T-cell (primary cell): ENCODE data around the gene SYT2. TPM values are rescaled to one million over a fixed set of nuclear protein-coding genes. Genes with fewer than 3 reads are reported as not detected.

ENCODE experiments used
- ATAC-seq, 4 experiments: fragments of 200-7000 bp in 3 of 4; fragments of 150-1000 bp in 1 of 4; cut with Tn5 transposase; replicated peaks in 1 of 4; 1 replicate in 3 of 4; 2 replicates in 1 of 4; pipeline ENCODE4 v1.10.0; 2021; ENCODE audit warnings: moderate library complexity in 3 of 4, mild to moderate bottlenecking in 2 of 4, moderate number of reproducible peaks in 1 of 4
- CTCF ChIA-PET, 2 donors: fragments of 300-600 bp; sonication (Branson Sonifier 250); formaldehyde crosslinking; loops; one replicate each; lab custom pipeline; 2022; ENCODE audit warnings: antibody characterized with exemption in 2 of 2; lab: Charles Lee
- POLR2A ChIA-PET, 2 donors: fragments of 300-600 bp; sonication (Branson Sonifier 250); formaldehyde crosslinking; loops; one replicate each; lab custom pipeline; 2022; ENCODE audit warnings: antibody characterized with exemption in 2 of 2; lab: Charles Lee
- DNase-seq, 35 experiments: peaks; one replicate each; pipeline versions ENCODE4 v3.0.0 to v3.0.0-alpha.2; 2013 to 2023
- H3K27ac ChIP-seq: one replicate; pipeline ENCODE4 v1.5.1; 2013; ENCODE audit warnings: low read length
- H3K27me3 ChIP-seq, 2 experiments: replicated peaks in 1 of 2; 1 replicate in 1 of 2; 2 replicates in 1 of 2; pipeline versions ENCODE4 v1.6.1 to v1.7.0; 2013; ENCODE audit warnings: low read length in 1 of 2, mixed read lengths in 1 of 2; ENCODE audit not compliant: control insufficient read depth in 2 of 2, insufficient read depth in 2 of 2; ENCODE audit errors: extremely low read depth in 1 of 2
- H3K36me3 ChIP-seq, 2 donors: 1 replicate in 1 of 2; 2 replicates in 1 of 2; pipeline versions ENCODE4 v1.6.1 to v1.7.0; 2013; ENCODE audit warnings: low read length in 1 of 2; ENCODE audit not compliant: control insufficient read depth in 2 of 2, insufficient read depth in 1 of 2; ENCODE audit errors: extremely low read depth in 1 of 2
- H3K4me1 ChIP-seq, 2 experiments: 1 replicate in 1 of 2; 2 replicates in 1 of 2; pipeline versions ENCODE4 v1.6.1 to v1.7.0; 2013; ENCODE audit warnings: low read length in 2 of 2, mixed read lengths in 1 of 2; ENCODE audit not compliant: insufficient read depth in 2 of 2, control insufficient read depth in 1 of 2; ENCODE audit errors: extremely low read depth in 1 of 2
- H3K4me3 ChIP-seq, 2 donors: 1 replicate in 1 of 2; 2 replicates in 1 of 2; pipeline versions ENCODE4 v1.5.1 to v1.7.0; 2013; ENCODE audit warnings: mild to moderate bottlenecking in 2 of 2, low read length in 1 of 2, moderate library complexity in 1 of 2; ENCODE audit not compliant: control insufficient read depth in 1 of 2; ENCODE audit errors: extremely low read depth in 1 of 2
- H3K9me3 ChIP-seq: 2 replicates; pipeline ENCODE4 v1.7.0; 2013
- H3K27ac Mint-ChIP-seq, 2 donors: one replicate each; pipeline ENCODE4 v1.8.0; 2020 to 2021; ENCODE audit warnings: mild to moderate bottlenecking in 2 of 2, mixed read lengths in 2 of 2
- H3K27me3 Mint-ChIP-seq, 2 donors: one replicate each; pipeline ENCODE4 v1.8.0; 2021 to 2022; ENCODE audit warnings: mixed read lengths in 2 of 2
- H3K36me3 Mint-ChIP-seq: one replicate; pipeline ENCODE4 v1.8.0; 2021; ENCODE audit warnings: mixed read lengths
- H3K4me1 Mint-ChIP-seq, 3 donors: one replicate each; pipeline ENCODE4 v1.8.0; 2020 to 2022; ENCODE audit warnings: mixed read lengths in 3 of 3, mild to moderate bottlenecking in 1 of 3
- H3K4me3 Mint-ChIP-seq, 3 donors: one replicate each; pipeline ENCODE4 v1.8.0; 2020 to 2022; ENCODE audit warnings: mild to moderate bottlenecking in 3 of 3, mixed read lengths in 3 of 3, moderate library complexity in 3 of 3
- H3K9me3 Mint-ChIP-seq, 3 donors: one replicate each; pipeline ENCODE4 v1.8.0; 2020 to 2022; ENCODE audit warnings: mixed read lengths in 3 of 3
- WGBS: methylation state at CpG from one replicate; pipeline ENCODE4 v1.1.5; 2013; ENCODE audit warnings: missing lambda C conversion rate; ENCODE audit not compliant: insufficient coverage; 5-methylcytosine and 5-hydroxymethylcytosine counted together
- total RNA-seq, 35 experiments: library from RNA in 6 of 35; stranded (reverse) in 6 of 35; fragments of 120-200 nt in 1 of 35; gene quantifications; one replicate each; pipeline versions ENCODE4 v1.2.1 to v1.2.4 and lab custom pipeline; 2013 to 2026

The SYT2 gene
- total RNA-seq, 5 donors from 2014 or later (not counting 1 experiment from before 2014, with no cell fraction given): 0.03 to 0.07 (median 0.06) TPM; not detected in 2

GRCh38 chr1:202590126-202590525 lies 120.1 kb downstream of the SYT2 start:
- 83% methylated on average over 2 of the region's 4 CpGs for WGBS
- no peaks in the 10 kb centered on the region for H3K4me1 ChIP-seq
- no peak overlapping the region for H3K27ac Mint-ChIP-seq
- peaks cover 0 to 4% of the 10 kb centered on the region in 2 donors for H3K36me3 ChIP-seq
- H3K27ac ChIP-seq: no peak overlapping the region
- no peak overlapping the region for H3K4me3 Mint-ChIP-seq
- ChIA-PET CTCF (no interaction called here), POLR2A (no interaction called here)
- H3K36me3 Mint-ChIP-seq: peaks cover 5% of the 10 kb centered on the region
- H3K27me3 Mint-ChIP-seq: no peaks in the 10 kb centered on the region
- no peaks in the 10 kb centered on the region for H3K9me3 Mint-ChIP-seq
- DNase-seq: no peak
- no peaks in the 10 kb centered on the region for H3K9me3 ChIP-seq
- ATAC-seq: no peak
- no peak overlapping the region for H3K4me3 ChIP-seq
- peaks cover 0 to 2% of the 10 kb centered on the region in 2 experiments for H3K27me3 ChIP-seq
- no peaks in the 10 kb centered on the region for H3K4me1 Mint-ChIP-seq

GRCh38 chr1:202589190-202589930 lies 120.9 kb downstream of the SYT2 start:
- H3K9me3 Mint-ChIP-seq: no peaks in the 10 kb centered on the region
- CTCF ChIA-PET: interaction anchor here in 1 of 2 donors (0.5 kb wide), 1 partner anchor 106 kb away, joined by 8 read pairs; no protein-coding TSS in a partner anchor
- no peaks in the 10 kb centered on the region for H3K27me3 Mint-ChIP-seq
- no peak overlapping the region for H3K27ac Mint-ChIP-seq
- Histone ChIP-seq H3K4me1 (no peaks in the 10 kb centered on the region), H3K27me3 (peaks cover 0 to 2% of the 10 kb centered on the region in 2 experiments), H3K9me3 (no peaks in the 10 kb centered on the region), H3K4me3 (no peak overlapping the region), H3K27ac (no peak overlapping the region), H3K36me3 (peaks cover 2 to 4% of the 10 kb centered on the region in 2 donors)
- no peak for DNase-seq
- 97% methylated on average over 4 of the region's 8 CpGs for WGBS
- peaks cover 10% of the 10 kb centered on the region for H3K36me3 Mint-ChIP-seq
- ATAC-seq: no peak
- no peaks in the 10 kb centered on the region for H3K4me1 Mint-ChIP-seq
- POLR2A ChIA-PET: no interaction called here
- H3K4me3 Mint-ChIP-seq: no peak overlapping the region

GRCh38 chr1:202588503-202589189 lies 121.6 kb downstream of the SYT2 start:
- Mint-ChIP-seq H3K27me3 (no peaks in the 10 kb centered on the region), H3K27ac (no peak overlapping the region), H3K4me3 (no peak overlapping the region), H3K36me3 (peaks cover 15% of the 10 kb centered on the region), H3K4me1 (no peaks in the 10 kb centered on the region), H3K9me3 (no peaks in the 10 kb centered on the region)
- ATAC-seq (no peak), DNase-seq (no peak)
- no peaks in the 10 kb centered on the region for H3K9me3 ChIP-seq
- H3K27ac ChIP-seq: no peak overlapping the region
- H3K4me3 ChIP-seq: no peak overlapping the region
- H3K27me3 ChIP-seq: peaks cover 0 to 2% of the 10 kb centered on the region in 2 experiments
- CTCF ChIA-PET: interaction anchor here in 1 of 2 donors (0.5 kb wide), 1 partner anchor 106 kb away, joined by 8 read pairs; no protein-coding TSS in a partner anchor
- no peaks in the 10 kb centered on the region for H3K4me1 ChIP-seq
- POLR2A ChIA-PET: no interaction called here
- H3K36me3 ChIP-seq: peaks cover 3 to 7% of the 10 kb centered on the region in 2 donors
- 95% methylated on average over 3 of the region's 4 CpGs for WGBS

GRCh38 chr1:202587859-202588485 lies 122.3 kb downstream of the SYT2 start:
- no CpG with 5 or more reads among the region's 1 CpG for WGBS
- Histone ChIP-seq H3K4me3 (no peak overlapping the region), H3K27me3 (peaks cover 0 to 2% of the 10 kb centered on the region in 2 experiments), H3K27ac (no peak overlapping the region), H3K36me3 (peaks cover 3 to 7% of the 10 kb centered on the region in 2 donors), H3K4me1 (no peaks in the 10 kb centered on the region), H3K9me3 (no peaks in the 10 kb centered on the region)
- H3K27me3 Mint-ChIP-seq: no peaks in the 10 kb centered on the region
- no peaks in the 10 kb centered on the region for H3K9me3 Mint-ChIP-seq
- H3K36me3 Mint-ChIP-seq: peaks cover 18% of the 10 kb centered on the region
- H3K4me3 Mint-ChIP-seq: no peak overlapping the region
- CTCF ChIA-PET: interaction anchor here in 1 of 2 donors (0.6 kb wide), 1 partner anchor 1327 kb away, joined by 3 read pairs; no protein-coding TSS in a partner anchor
- DNase-seq (no peak), ATAC-seq (no peak)
- POLR2A ChIA-PET: no interaction called here
- no peaks in the 10 kb centered on the region for H3K4me1 Mint-ChIP-seq
- no peak overlapping the region for H3K27ac Mint-ChIP-seq

GRCh38 chr1:202586871-202587270 lies 123.4 kb downstream of the SYT2 start:
- Mint-ChIP-seq H3K36me3 (peaks cover 26% of the 10 kb centered on the region), H3K4me3 (no peak overlapping the region), H3K27me3 (no peaks in the 10 kb centered on the region), H3K4me1 (no peaks in the 10 kb centered on the region), H3K27ac (no peak overlapping the region), H3K9me3 (no peaks in the 10 kb centered on the region)
- ATAC-seq (no peak), DNase-seq (no peak)
- no peak overlapping the region for H3K27ac ChIP-seq
- 100% methylated on average over 1 of the region's 1 CpG for WGBS
- no peaks in the 10 kb centered on the region for H3K9me3 ChIP-seq
- H3K4me1 ChIP-seq: no peaks in the 10 kb centered on the region
- H3K27me3 ChIP-seq: peaks cover 0 to 2% of the 10 kb centered on the region in 2 experiments
- ChIA-PET POLR2A (no interaction called here), CTCF (no interaction called here)
- no peak overlapping the region for H3K4me3 ChIP-seq
- peaks cover 3 to 12% of the 10 kb centered on the region in 2 donors for H3K36me3 ChIP-seq

- no peak overlapping the region for H3K4me3 Mint-ChIP-seq
- H3K4me1 Mint-ChIP-seq: no peaks in the 10 kb centered on the region
- 50% methylated on average over 1 of the region's 4 CpGs for WGBS
- H3K9me3 Mint-ChIP-seq: no peaks in the 10 kb centered on the region
- peaks cover 31% of the 10 kb centered on the region for H3K36me3 Mint-ChIP-seq
- peak in 1 of 35 experiments; percentile 14 for DNase-seq
- Histone ChIP-seq H3K27ac (no peak overlapping the region), H3K9me3 (no peaks in the 10 kb centered on the region), H3K4me1 (no peaks in the 10 kb centered on the region), H3K36me3 (peaks cover 4 to 13% of the 10 kb centered on the region in 2 donors), H3K27me3 (peaks cover 0 to 2% of the 10 kb centered on the region in 2 experiments), H3K4me3 (no peak overlapping the region)
- no peaks in the 10 kb centered on the region for H3K27me3 Mint-ChIP-seq
- POLR2A ChIA-PET: no interaction called here
- no peak overlapping the region for H3K27ac Mint-ChIP-seq
- CTCF ChIA-PET: no interaction called here
- no peak for ATAC-seq
These were observed 124.0 kb downstream of the SYT2 start for GRCh38 chr1:202586018-202586821.
